GM12878 (cell line): ENCODE data around the gene NUDT13. TPM values are rescaled to one million over a fixed set of nuclear protein-coding genes. Genes with fewer than 3 reads are reported as not detected.

Experiments used
- ATAC-seq: fragments of 200-7000 bp; cut with Tn5 transposase; 3 replicates; pipeline ENCODE4 v1.9.1; 2020; ENCODE audit warnings: mild to moderate bottlenecking, moderate library complexity
- BruUV-seq: library from RNA; stranded (reverse); fragments of 400-500 nt; replicated peaks from 2 replicates; lab custom pipeline; 2021; lab: Mats Ljungman, UMichigan
- CTCF ChIA-PET: fragments of 300-600 bp; sonication (Branson Sonifier 250); formaldehyde crosslinking; extraction: SDS; loops from one replicate; lab custom pipeline; 2021; ENCODE audit warnings: inconsistent platforms; lab: Yijun Ruan, JAX
- POLR2A ChIA-PET: fragments of 350-600 bp; formaldehyde crosslinking; extraction: SDS; loops from one replicate; lab custom pipeline; 2021; ENCODE audit warnings: inconsistent platforms; lab: Charles Lee
- RAD21 ChIA-PET: fragments of 300-600 bp; sonication (Branson Sonifier 250); formaldehyde crosslinking; loops from one replicate; lab custom pipeline; 2023; ENCODE audit warnings: antibody characterized with exemption; ENCODE audit not compliant: unreplicated experiment; lab: Charles Lee
- SMC1A ChIA-PET: fragments of 300-600 bp; sonication (Branson Sonifier 250); formaldehyde crosslinking; loops from one replicate; lab custom pipeline; 2023; ENCODE audit not compliant: unreplicated experiment, uncharacterized antibody; lab: Charles Lee
- DNase-seq: peaks from one replicate; pipeline ENCODE4 v3.0.0-alpha.2; 2011; ENCODE audit warnings: low read depth, low spot score
- FAIRE-seq: peaks from 3 replicates; lab custom pipeline; 2011; peaks lifted over from hg19 to GRCh38; lab: Jason Lieb, UNC
- H2AFZ ChIP-seq: 2 replicates; pipeline ENCODE4 v1.6.0; 2011; ENCODE audit warnings: low read depth, low read length, control low read depth; ENCODE audit not compliant: control insufficient read depth
- H3K27ac ChIP-seq: 2 replicates; pipeline ENCODE4 v1.5.1; 2011; ENCODE audit warnings: control low read depth; ENCODE audit not compliant: control insufficient read depth, insufficient read depth
- H3K27me3 ChIP-seq, 2 experiments: replicated peaks in 1 of 2; 2 replicates each; pipeline versions ENCODE4 v1.6.0 to v1.6.1; 2011; ENCODE audit warnings: low read length in 1 of 2; ENCODE audit not compliant: control insufficient read depth in 2 of 2, insufficient read depth in 2 of 2
- H3K36me3 ChIP-seq, 2 experiments: 2 replicates each; pipeline ENCODE4 v1.5.1; 2011; ENCODE audit warnings: low read length in 1 of 2; ENCODE audit not compliant: control insufficient read depth in 2 of 2, insufficient read depth in 2 of 2
- H3K4me1 ChIP-seq: 2 replicates; pipeline ENCODE4 v1.6.1; 2011; ENCODE audit warnings: mild to moderate bottlenecking, low read length, moderate library complexity, mixed read lengths; ENCODE audit not compliant: control insufficient read depth, insufficient read depth
- H3K4me2 ChIP-seq: 2 replicates; pipeline ENCODE4 v1.6.0; 2011; ENCODE audit warnings: control low read depth; ENCODE audit not compliant: control insufficient read depth, insufficient read depth
- H3K4me3 ChIP-seq: fragments of 200-600 bp; sonication (generic); 2 replicates; pipeline ENCODE4 v1.5.1; 2016
- H3K79me2 ChIP-seq: 2 replicates; pipeline ENCODE4 v1.6.0; 2011; ENCODE audit warnings: low read length; ENCODE audit not compliant: control insufficient read depth, insufficient read depth
- H3K9ac ChIP-seq: 2 replicates; pipeline ENCODE4 v1.8.0; 2011; ENCODE audit warnings: low read length, control low read depth, mixed read lengths; ENCODE audit not compliant: control insufficient read depth, insufficient read depth
- H3K9me3 ChIP-seq: replicated peaks from 3 replicates; pipeline ENCODE4 v1.5.1; 2011; ENCODE audit warnings: mild to moderate bottlenecking, low read length; ENCODE audit not compliant: control insufficient read depth, insufficient read depth
- H4K20me1 ChIP-seq: 2 replicates; pipeline ENCODE4 v1.6.0; 2011; ENCODE audit not compliant: control insufficient read depth, insufficient read depth
- ATF7 ChIP-seq: fragments of 450-650 bp; IDR thresholded peaks from 2 replicates; pipeline ENCODE4 v1.6.1; 2016; ENCODE audit warnings: low read depth, mild to moderate bottlenecking
- BHLHE40 ChIP-seq, 2 experiments: fragments of 450-650 bp in 1 of 2; IDR thresholded peaks; 2 replicates each; pipeline ENCODE4 v1.6.1; 2011 to 2017; ENCODE audit warnings: low read depth in 2 of 2, borderline replicate concordance in 1 of 2, improper control_type of control experiment in 1 of 2, low read length in 1 of 2, mild to moderate bottlenecking in 1 of 2
- CUX1 ChIP-seq: IDR thresholded peaks from 2 replicates; pipeline ENCODE4 v1.6.1; 2012; ENCODE audit warnings: improper control_type of control experiment, low read depth, low read length; ENCODE audit not compliant: insufficient replicate concordance
- HDAC2 ChIP-seq: fragments of 200-600 bp; sonication (generic); IDR thresholded peaks from 2 replicates; pipeline ENCODE4 v1.6.1; 2017
- LARP7 ChIP-seq: fragments of 450-650 bp; IDR thresholded peaks from 2 replicates; pipeline ENCODE4 v1.6.1; 2017; ENCODE audit warnings: mild to moderate bottlenecking
- MTA2 ChIP-seq: fragments of 450-650 bp; IDR thresholded peaks from 2 replicates; pipeline ENCODE4 v1.6.1; 2016; ENCODE audit warnings: low read depth, mild to moderate bottlenecking, moderate library complexity
- MYC ChIP-seq: IDR thresholded peaks from 2 replicates; pipeline ENCODE4 v1.6.1; 2011; ENCODE audit warnings: mild to moderate bottlenecking, low read length, moderate library complexity, inconsistent platforms; ENCODE audit not compliant: insufficient read depth, insufficient replicate concordance, insufficient read length, severe bottlenecking
- NFXL1 ChIP-seq: fragments of 450-650 bp; IDR thresholded peaks from 2 replicates; pipeline ENCODE4 v1.6.1; 2017; ENCODE audit warnings: antibody characterized with exemption, mild to moderate bottlenecking, borderline replicate concordance
- NKRF ChIP-seq: fragments of 450-650 bp; conservative IDR thresholded peaks from 2 replicates; pipeline ENCODE4 v1.6.1; 2017; ENCODE audit warnings: mild to moderate bottlenecking, moderate library complexity
- PAX8 ChIP-seq: fragments of 450-650 bp; IDR thresholded peaks from 2 replicates; pipeline ENCODE4 v1.6.1; 2017; ENCODE audit warnings: mild to moderate bottlenecking, moderate library complexity
- PKNOX1 ChIP-seq: fragments of 450-650 bp; IDR thresholded peaks from 2 replicates; pipeline ENCODE4 v1.6.1; 2016; ENCODE audit warnings: mild to moderate bottlenecking
- SP1 ChIP-seq: IDR thresholded peaks from one replicate; pipeline ENCODE4 v1.6.1; 2011; ENCODE audit warnings: low read depth, low read length
- SPI1 ChIP-seq: IDR thresholded peaks from 2 replicates; pipeline ENCODE4 v1.6.1; 2011; ENCODE audit warnings: low read depth, mild to moderate bottlenecking, low read length, moderate library complexity, borderline replicate concordance; ENCODE audit not compliant: insufficient read depth
- TBL1XR1 ChIP-seq: IDR thresholded peaks from 2 replicates; pipeline ENCODE4 v1.6.1; 2012; ENCODE audit warnings: low read depth, low read length, improper control_type of control experiment
- TCF3 ChIP-seq: IDR thresholded peaks from 2 replicates; pipeline ENCODE4 v1.6.1; 2012; ENCODE audit warnings: low read depth, mild to moderate bottlenecking, low read length, borderline replicate concordance; ENCODE audit not compliant: insufficient read depth
- ZBED1 ChIP-seq: IDR thresholded peaks from 2 replicates; pipeline ENCODE4 v1.6.1; 2016; ENCODE audit warnings: borderline replicate concordance
- ZNF384 ChIP-seq: IDR thresholded peaks from 2 replicates; pipeline ENCODE4 v1.6.1; 2012; ENCODE audit warnings: low read depth, mild to moderate bottlenecking, low read length, improper control_type of control experiment, borderline replicate concordance
- WGBS: methylation state at CpG from one replicate; pipeline ENCODE4 v1.1.6; 2016; ENCODE audit warnings: low lambda C conversion rate; ENCODE audit not compliant: insufficient replicate concordance, insufficient coverage; ENCODE audit errors: missing lambda C conversion rate; 5-methylcytosine and 5-hydroxymethylcytosine counted together
- in situ Hi-C: fragments of 300-500 bp; cut with MboI; formaldehyde crosslinking; loops from 9 replicates; pipeline ENCODE4 v1.14.3; 2018; ENCODE audit warnings: mixed read lengths
- intact Hi-C: fragments of 100-400 bp; cut with micrococcal nuclease; formaldehyde crosslinking; loops from one replicate; pipeline ENCODE4 v1.14.2; 2022; ENCODE audit not compliant: unreplicated experiment
- polyA plus RNA-seq, 11 experiments: library from polyadenylated mRNA; depleted of rRNA in 4 of 11; unstranded in 6 of 11; stranded (reverse) in 5 of 11; fragments of >200 nt; fragmentation: Nextera tagmentation in 4 of 11; fragmentation: Illumina TruSeq in 1 of 11; extraction: Ambion mirVana in 4 of 11; extraction: Trizol in 1 of 11; gene quantifications; 1 replicate in 1 of 11; 2 replicates in 10 of 11; pipeline versions ENCODE4 v1.2.1 to v1.2.3, GENCODE V29; 2011 to 2016; ENCODE audit warnings: inconsistent platforms in 2 of 11, missing spikeins in 2 of 11, low read depth in 1 of 11
- total RNA-seq, 4 experiments: library from RNA; depleted of rRNA in 3 of 4; stranded (reverse); fragments of >200 nt in 3 of 4; fragmentation: Illumina TruSeq in 1 of 4; extraction: Trizol in 1 of 4; gene quantifications; 2 replicates each; pipeline versions ENCODE4 v1.2.1 to v1.2.3, GENCODE V29; 2013 to 2021

Gene NUDT13
- total and polyA plus RNA-seq, 10 of the 15 experiments (the other 5 are each of a cell fraction or from before 2014, with no cell fraction given): 0.72 to 6.1 (median 1.9) TPM

- 69% methylated on average over 3 of the region's 3 CpGs for WGBS
- CTCF ChIA-PET: no interaction called here
These were observed 31.3 kb downstream of the NUDT13 start for GRCh38 chr10:73141603-73142002.

More at GRCh38 chr10:73141603-73142002, 31.3 kb downstream of the NUDT13 start:
- ATAC-seq (no peak), FAIRE-seq (no peak), DNase-seq (no peak)
- Histone ChIP-seq H4K20me1 (no peaks in the 10 kb centered on the region), H3K9me3 (no peaks in the 10 kb centered on the region), H3K4me2 (no peak overlapping the region), H3K36me3 (peaks cover 1 to 28% of the 10 kb centered on the region in 2 experiments; a peak in 2 of 4 replicates), H2AFZ (no peak overlapping the region), H3K27ac (no peak overlapping the region), H3K9ac (no peak overlapping the region), H3K4me1 (peaks cover 4% of the 10 kb centered on the region; the same call in 1 of the 2 replicates), H3K79me2 (no peaks in the 10 kb centered on the region), H3K4me3 (no peak overlapping the region), H3K27me3 (no peaks in the 10 kb centered on the region)
- ChIA-PET RAD21 (no interaction called here), SMC1A (interaction anchor here (0.7 kb wide), 1 partner anchor 54 kb away, joined by 3 read pairs; no protein-coding TSS in a partner anchor), POLR2A (no interaction called here)
- intact Hi-C loops: no loop called here
- in situ Hi-C loops: no loop called here
- BruUV-seq: no TSS peak
- TF ChIP-seq ZBED1: no peak
- no peak for TF ChIP-seq MYC
- TF ChIP-seq MTA2: no peak
- TF ChIP-seq ATF7: no peak
- no peak for TF ChIP-seq PKNOX1
- TF ChIP-seq SP1: no peak
- TF ChIP-seq ZNF384: no peak
- no peak for TF ChIP-seq CUX1
- no peak for TF ChIP-seq HDAC2
- TF ChIP-seq PAX8: no peak
- TF ChIP-seq NKRF: no peak
- no peak for TF ChIP-seq BHLHE40 (IDR thresholded peaks at IDR 0.05; ENCODE audit: borderline replicate concordance in 1 of 2, low read depth in 2 of 2, low read length in 1 of 2)
- no peak for TF ChIP-seq SPI1
- no peak for TF ChIP-seq TCF3
- TF ChIP-seq TBL1XR1: no peak
- no peak for TF ChIP-seq NFXL1
- TF ChIP-seq LARP7: no peak
